Neural cell (in vitro differentiated cells): ENCODE data around the gene DNM3. TPM values are rescaled to one million over a fixed set of nuclear protein-coding genes. Genes with fewer than 3 reads are reported as not detected.

Source experiments
- H2AFZ ChIP-seq: fragments of 200-600, 300-800 bp; sonication (generic), shearing (Covaris generic); 2 replicates; pipeline ENCODE4 v1.6.0; 2014; ENCODE audit warnings: low read depth, mild to moderate bottlenecking, antibody characterized with exemption, low read length, moderate library complexity
- H3F3A ChIP-seq: fragments of 200-600 bp; shearing (Covaris generic); 2 replicates; pipeline ENCODE4 v1.6.1; 2016; ENCODE audit warnings: mild to moderate bottlenecking, moderate library complexity, mixed read lengths, antibody characterized with exemption, low read length; ENCODE audit not compliant: insufficient read depth, poor library complexity, severe bottlenecking
- H3K27ac ChIP-seq: fragments of 200-600, 300-800 bp; sonication (generic), shearing (Covaris generic); 2 replicates; pipeline ENCODE4 v1.5.1; 2014; ENCODE audit warnings: mild to moderate bottlenecking, low read length, moderate library complexity
- H3K27me3 ChIP-seq: fragments of 300-800, 200-600 bp; sonication (generic), shearing (Covaris generic); 2 replicates; pipeline ENCODE4 v1.6.0; 2014; ENCODE audit warnings: mild to moderate bottlenecking, low read depth, low read length, moderate library complexity; ENCODE audit not compliant: insufficient read depth
- H3K36me3 ChIP-seq: fragments of 300-800, 200-600 bp; sonication (generic), shearing (Covaris generic); 2 replicates; pipeline ENCODE4 v1.5.1; 2014; ENCODE audit warnings: mild to moderate bottlenecking, antibody characterized with exemption, low read length, moderate library complexity; ENCODE audit not compliant: insufficient read depth
- H3K4me2 ChIP-seq: fragments of 300-800, 200-600 bp; sonication (generic), shearing (Covaris generic); 2 replicates; pipeline ENCODE4 v1.6.0; 2014; ENCODE audit warnings: mild to moderate bottlenecking, low read length
- H3K4me3 ChIP-seq: fragments of 300-800, 200-600 bp; sonication (generic), shearing (Covaris generic); 2 replicates; pipeline ENCODE4 v1.5.1; 2014; ENCODE audit warnings: mild to moderate bottlenecking, low read length, moderate library complexity
- H3K79me2 ChIP-seq: fragments of 200-600 bp; shearing (Covaris generic); replicated peaks from 2 replicates; pipeline ENCODE4 v1.6.0; 2014; ENCODE audit warnings: mild to moderate bottlenecking, low read length, moderate library complexity; ENCODE audit not compliant: insufficient read depth
- H3K9ac ChIP-seq: fragments of 300-800, 200-600 bp; sonication (generic), shearing (Covaris generic); 2 replicates; pipeline ENCODE4 v1.6.1; 2016; ENCODE audit warnings: mild to moderate bottlenecking, low read length, mixed read lengths
- H3K9me2 ChIP-seq: fragments of 200-600 bp; shearing (Covaris generic); 2 replicates; pipeline ENCODE4 v1.6.1; 2016; ENCODE audit warnings: mild to moderate bottlenecking, low read length, mixed read lengths; ENCODE audit not compliant: insufficient read depth
- H3K9me3 ChIP-seq: fragments of 200-600, 300-800 bp; sonication (generic), shearing (Covaris generic); 2 replicates; pipeline ENCODE4 v1.6.1; 2016; ENCODE audit warnings: mild to moderate bottlenecking, mixed run types, low read length, moderate library complexity, mixed read lengths
- H4K20me1 ChIP-seq: fragments of 200-600 bp; shearing (Covaris generic); 2 replicates; pipeline ENCODE4 v1.6.1; 2016; ENCODE audit warnings: mild to moderate bottlenecking, mixed run types; ENCODE audit not compliant: insufficient read depth
- CTCF ChIP-seq: fragments of 450-650 bp; IDR thresholded peaks from 2 replicates; pipeline ENCODE4 v1.5.1; 2014; ENCODE audit warnings: antibody characterized with exemption, mild to moderate bottlenecking, moderate library complexity; ENCODE audit not compliant: poor library complexity, severe bottlenecking
- EP300 ChIP-seq: fragments of 450-650 bp; conservative IDR thresholded peaks from 2 replicates; pipeline ENCODE4 v1.6.1; 2014; ENCODE audit warnings: antibody characterized with exemption, mild to moderate bottlenecking, moderate library complexity; ENCODE audit not compliant: poor library complexity, severe bottlenecking
- EZH2 ChIP-seq: fragments of 200-600, 300-800 bp; shearing (Covaris generic), sonication (generic); IDR thresholded peaks from 2 replicates; pipeline ENCODE4 v1.6.1; 2014; ENCODE audit warnings: antibody characterized with exemption, low read length, borderline replicate concordance, mild to moderate bottlenecking; ENCODE audit not compliant: insufficient read depth, poor library complexity, severe bottlenecking
- MXI1 ChIP-seq: fragments of 450-650 bp; conservative IDR thresholded peaks from 2 replicates; pipeline ENCODE4 v1.6.1; 2014; ENCODE audit warnings: antibody characterized with exemption, mild to moderate bottlenecking; ENCODE audit not compliant: poor library complexity, severe bottlenecking
- POLR2AphosphoS5 ChIP-seq: IDR thresholded peaks from 2 replicates; pipeline ENCODE4 v1.6.1; 2012
- RAD21 ChIP-seq: fragments of 450-650 bp; conservative IDR thresholded peaks from 2 replicates; pipeline ENCODE4 v1.6.1; 2014; ENCODE audit warnings: antibody characterized with exemption, mild to moderate bottlenecking, moderate library complexity
- REST ChIP-seq: IDR thresholded peaks from 2 replicates; pipeline ENCODE4 v1.6.1; 2012; ENCODE audit warnings: borderline replicate concordance
- SMC3 ChIP-seq: fragments of 450-650 bp; conservative IDR thresholded peaks from 2 replicates; pipeline ENCODE4 v1.6.1; 2014; ENCODE audit warnings: antibody characterized with exemption, mild to moderate bottlenecking, moderate library complexity; ENCODE audit not compliant: poor library complexity
- TAF1 ChIP-seq: IDR thresholded peaks from 2 replicates; pipeline ENCODE4 v1.6.1; 2012; ENCODE audit warnings: low read depth
- polyA plus RNA-seq: library from polyadenylated mRNA; depleted of rRNA; stranded (reverse); fragments of >200 nt; gene quantifications from 2 replicates; pipeline ENCODE4 v1.2.3, GENCODE V29; 2014

Gene DNM3
- polyA plus RNA-seq, 1 donor from 2014 or later: 37.1 TPM

GRCh38 chr1:171984850-171985485 lies 143.7 kb downstream of the DNM3 start:
- Histone ChIP-seq H3K79me2 (no peaks in the 10 kb centered on the region), H3K4me2 (no peak overlapping the region), H3K27me3 (no peaks in the 10 kb centered on the region), H3K9me3 (no peaks in the 10 kb centered on the region), H3K9me2 (no peaks in the 10 kb centered on the region), H4K20me1 (no peaks in the 10 kb centered on the region), H2AFZ (no peak overlapping the region), H3K27ac (no peak overlapping the region), H3K9ac (no peak overlapping the region), H3K36me3 (no peaks in the 10 kb centered on the region), H3K4me3 (no peak overlapping the region), H3F3A (no peaks in the 10 kb centered on the region)
- TF ChIP-seq SMC3 (peak; percentile 91), RAD21 (peak; percentile 85), CTCF (peak; percentile 85), POLR2AphosphoS5 (no peak)

- TF ChIP-seq EP300 (no peak), MXI1 (no peak), SMC3 (no peak), POLR2AphosphoS5 (no peak), CTCF (no peak), REST (no peak), EZH2 (no peak), TAF1 (no peak), RAD21 (no peak)
- Histone ChIP-seq H3K9ac (no peak overlapping the region), H3F3A (no peaks in the 10 kb centered on the region), H3K9me3 (no peaks in the 10 kb centered on the region), H3K27me3 (no peaks in the 10 kb centered on the region), H3K36me3 (no peaks in the 10 kb centered on the region), H3K4me3 (no peak overlapping the region), H4K20me1 (no peaks in the 10 kb centered on the region), H2AFZ (no peak overlapping the region), H3K79me2 (no peaks in the 10 kb centered on the region), H3K9me2 (no peaks in the 10 kb centered on the region), H3K4me2 (no peak overlapping the region), H3K27ac (no peak overlapping the region)
Observed at GRCh38 chr1:171985639-171986038, 144.3 kb downstream of the DNM3 start.
